ENCODE results near the gene SLIT3. TPM values are rescaled to one million over a fixed set of nuclear protein-coding genes. Genes with fewer than 3 reads are reported as not detected.

Gene SLIT3
- total and polyA plus RNA-seq, 8 donors, result 1.2 to 24.5 (median 8.6) TPM

DNA sequence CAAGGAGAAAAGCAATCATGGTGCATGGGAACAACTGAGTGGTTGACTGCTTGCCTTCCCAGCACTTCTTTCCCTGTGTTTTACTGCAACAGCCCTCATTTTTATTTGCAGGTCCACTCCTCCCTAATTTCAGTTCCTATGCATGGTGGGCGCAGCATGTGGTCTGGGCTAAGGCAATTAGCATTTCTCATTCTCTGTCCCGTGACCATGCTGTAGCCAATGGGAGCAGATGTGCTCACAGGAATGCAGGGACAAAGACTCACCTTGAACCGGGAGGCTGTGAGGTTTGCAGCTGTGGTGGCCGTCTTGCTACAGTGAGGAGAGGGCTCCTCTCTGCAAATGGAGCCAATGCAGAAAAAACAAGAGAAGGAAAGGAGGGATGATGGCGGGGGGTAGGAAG, 315.5 kb downstream of the SLIT3 start:
- Histone ChIP-seq H3K27me3 (peaks cover 0 to 12% (median 0%) of the 10 kb centered on the region in 3 donors), H3K27ac (no peak overlapping the region), H3K4me1 (peaks cover 6 to 25% (median 14%) of the 10 kb centered on the region in 4 donors), H3K36me3 (no peaks in the 10 kb centered on the region), H3K9me3 (no peaks in the 10 kb centered on the region), H3K4me3 (no peak overlapping the region)
- no peak for DNase-seq
- TF ChIP-seq POLR2AphosphoS5 (IDR thresholded peaks at IDR 0.05), result no peak
- no peak for TF ChIP-seq EP300 (IDR thresholded peaks at IDR 0.05)
- TF ChIP-seq, protein P1, sequence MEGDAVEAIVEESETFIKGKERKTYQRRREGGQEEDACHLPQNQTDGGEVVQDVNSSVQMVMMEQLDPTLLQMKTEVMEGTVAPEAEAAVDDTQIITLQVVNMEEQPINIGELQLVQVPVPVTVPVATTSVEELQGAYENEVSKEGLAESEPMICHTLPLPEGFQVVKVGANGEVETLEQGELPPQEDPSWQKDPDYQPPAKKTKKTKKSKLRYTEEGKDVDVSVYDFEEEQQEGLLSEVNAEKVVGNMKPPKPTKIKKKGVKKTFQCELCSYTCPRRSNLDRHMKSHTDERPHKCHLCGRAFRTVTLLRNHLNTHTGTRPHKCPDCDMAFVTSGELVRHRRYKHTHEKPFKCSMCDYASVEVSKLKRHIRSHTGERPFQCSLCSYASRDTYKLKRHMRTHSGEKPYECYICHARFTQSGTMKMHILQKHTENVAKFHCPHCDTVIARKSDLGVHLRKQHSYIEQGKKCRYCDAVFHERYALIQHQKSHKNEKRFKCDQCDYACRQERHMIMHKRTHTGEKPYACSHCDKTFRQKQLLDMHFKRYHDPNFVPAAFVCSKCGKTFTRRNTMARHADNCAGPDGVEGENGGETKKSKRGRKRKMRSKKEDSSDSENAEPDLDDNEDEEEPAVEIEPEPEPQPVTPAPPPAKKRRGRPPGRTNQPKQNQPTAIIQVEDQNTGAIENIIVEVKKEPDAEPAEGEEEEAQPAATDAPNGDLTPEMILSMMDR (IDR thresholded peaks at IDR 0.05), result no peak
- TF ChIP-seq POLR2A (IDR thresholded peaks at IDR 0.05), result no peak
- intact Hi-C loops (cut with DNase I; ENCODE audit: low total_unique reads), result loop anchor here (5.0 to 10.0 kb wide), 4 partner anchors 209 to 589 kb away; partner anchors contain the start of gene SLIT3
- 80 to 94% (median 91%) methylated on average over 5 of the region's 5 CpGs for WGBS, 5 donors

DNA sequence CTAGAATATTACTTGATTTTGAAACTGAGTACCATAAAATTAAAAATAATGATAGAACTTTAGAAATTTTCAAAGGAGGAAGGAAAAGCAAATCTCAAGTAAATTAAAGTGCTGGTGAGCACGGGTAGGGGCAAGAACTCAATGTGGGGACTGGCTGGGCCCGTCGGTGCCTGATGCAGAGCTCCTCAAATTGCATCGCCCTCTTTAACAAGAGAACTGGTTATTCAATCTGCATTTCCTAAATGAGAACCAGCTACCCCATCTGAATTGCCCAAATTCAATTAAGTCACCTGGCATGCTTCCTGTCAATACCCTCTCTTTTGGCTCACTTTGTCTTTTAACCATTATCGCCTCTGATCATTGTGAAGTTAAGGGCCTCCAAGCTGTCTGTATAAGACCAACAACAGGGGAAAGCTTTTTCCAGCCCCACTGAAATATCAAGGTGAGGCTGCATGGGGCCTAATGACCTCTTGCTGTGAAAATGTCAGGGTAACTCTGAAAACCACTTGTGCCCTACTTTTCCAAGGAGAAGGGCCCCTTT, 316.7 kb downstream of the SLIT3 start:
- no peak overlapping the region for H3K27ac ChIP-seq
- TF ChIP-seq EP300 (IDR thresholded peaks at IDR 0.05) (no peak), POLR2AphosphoS5 (IDR thresholded peaks at IDR 0.05) (no peak), POLR2A (IDR thresholded peaks at IDR 0.05) (no peak)
- TF ChIP-seq, protein P1 (IDR thresholded peaks at IDR 0.05), result no peak
- H3K36me3 ChIP-seq, result no peaks in the 10 kb centered on the region
- peaks cover 0 to 12% (median 0%) of the 10 kb centered on the region in 3 donors for H3K27me3 ChIP-seq
- no peak for DNase-seq
- peaks cover 2 to 18% (median 12%) of the 10 kb centered on the region in 4 donors for H3K4me1 ChIP-seq
- no peaks in the 10 kb centered on the region for H3K9me3 ChIP-seq
- intact Hi-C loops (cut with DNase I; ENCODE audit: low total_unique reads), result loop anchor here (10.0 kb wide), 3 partner anchors 211 to 591 kb away; no protein-coding TSS in a partner anchor
- WGBS, 5 donors, result 87 to 95% (median 91%) methylated on average over 5 of the region's 5 CpGs
- H3K4me3 ChIP-seq, result no peak overlapping the region

DNA sequence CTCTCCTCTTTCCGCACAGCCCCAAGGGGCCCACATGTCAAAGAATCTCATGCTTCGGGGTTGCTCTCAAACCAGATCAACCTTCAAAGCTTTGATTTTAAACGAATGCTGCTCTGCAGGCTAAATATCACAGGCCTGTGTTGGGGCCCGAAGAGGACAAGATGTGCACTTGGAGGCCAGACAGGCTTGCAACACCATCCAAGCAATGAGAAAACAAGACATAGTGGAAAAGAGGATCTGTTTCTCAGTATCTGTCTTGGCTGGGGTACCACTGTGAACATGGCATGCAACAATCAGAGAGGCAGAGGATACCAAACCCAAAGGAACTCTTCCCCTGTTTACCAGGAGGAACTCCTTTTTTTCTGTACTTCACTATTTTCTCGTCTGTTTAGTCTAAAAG, 321.8 kb downstream of the SLIT3 start:
- Histone ChIP-seq H3K4me1 (peaks cover 0 to 6% (median 0%) of the 10 kb centered on the region in 4 donors), H3K27me3 (no peaks in the 10 kb centered on the region), H3K4me3 (no peak overlapping the region), H3K36me3 (no peaks in the 10 kb centered on the region), H3K27ac (peak overlapping the region in 2 of 5 donors; percentile 5 to 24), H3K9me3 (no peaks in the 10 kb centered on the region)
- WGBS, 5 donors, result 79 to 90% (median 88%) methylated on average over 5 of the region's 5 CpGs
- intact Hi-C loops (cut with DNase I; ENCODE audit: low total_unique reads), result no loop called here
- no peak for TF ChIP-seq EP300 (IDR thresholded peaks at IDR 0.05)
- TF ChIP-seq, protein P1 (IDR thresholded peaks at IDR 0.05), result no peak
- TF ChIP-seq POLR2AphosphoS5 (IDR thresholded peaks at IDR 0.05), result no peak
- TF ChIP-seq POLR2A (IDR thresholded peaks at IDR 0.05), result no peak
- DNase-seq, result no peak

DNA sequence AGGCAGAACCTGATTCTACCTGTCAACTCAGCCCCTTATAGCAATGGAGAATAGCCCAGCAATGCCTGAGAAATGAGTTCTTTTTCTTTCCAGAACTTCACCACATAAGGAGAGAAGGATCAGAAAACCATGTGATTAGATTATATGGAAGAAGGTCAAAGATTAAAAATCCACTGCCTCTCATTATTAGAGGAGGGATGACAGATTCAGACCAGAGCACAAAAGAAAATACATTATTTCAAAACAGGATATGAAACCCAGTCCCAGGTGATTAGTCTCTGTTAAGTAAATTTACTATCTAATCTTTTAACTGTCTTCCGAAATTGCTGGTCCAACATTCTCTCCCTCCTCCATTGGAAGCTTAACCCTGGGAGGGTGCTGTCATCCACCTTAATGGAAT, 322.4 kb downstream of the SLIT3 start:
- no peak for TF ChIP-seq EP300 (IDR thresholded peaks at IDR 0.05)
- TF ChIP-seq POLR2AphosphoS5 (IDR thresholded peaks at IDR 0.05), result no peak
- TF ChIP-seq POLR2A (IDR thresholded peaks at IDR 0.05), result no peak
- Histone ChIP-seq H3K9me3 (no peaks in the 10 kb centered on the region), H3K27ac (no peak overlapping the region), H3K4me3 (no peak overlapping the region), H3K4me1 (peaks cover 0 to 6% (median 0%) of the 10 kb centered on the region in 4 donors), H3K27me3 (no peaks in the 10 kb centered on the region), H3K36me3 (no peaks in the 10 kb centered on the region)
- 30 to 88% (median 67%) methylated on average over 1 of the region's 1 CpG for WGBS, 5 donors
- intact Hi-C loops (cut with DNase I; ENCODE audit: low total_unique reads), result no loop called here
- no peak for DNase-seq

DNA sequence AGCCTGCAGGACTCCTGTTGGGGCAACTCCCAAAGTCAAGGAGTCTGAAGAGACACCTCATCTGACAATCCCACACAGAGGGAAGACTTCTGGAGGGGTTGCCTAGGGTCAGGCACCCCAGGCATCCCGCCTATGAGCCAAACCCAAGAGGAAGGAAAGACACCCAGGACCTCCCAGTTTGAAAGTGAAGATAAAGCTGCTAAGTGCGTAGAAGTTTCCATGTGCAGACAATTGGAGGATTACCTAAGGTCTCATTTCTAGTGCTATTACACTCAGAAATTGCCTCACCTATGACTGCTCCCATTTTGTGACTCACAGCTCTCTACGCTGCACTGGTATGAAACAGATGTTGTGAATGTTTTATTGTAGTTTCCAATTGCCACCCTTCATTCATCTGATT, 322.9 kb downstream of the SLIT3 start:
- Histone ChIP-seq H3K4me3 (no peak overlapping the region), H3K36me3 (no peaks in the 10 kb centered on the region), H3K4me1 (peaks cover 0 to 6% (median 0%) of the 10 kb centered on the region in 4 donors), H3K27ac (no peak overlapping the region), H3K9me3 (no peaks in the 10 kb centered on the region), H3K27me3 (no peaks in the 10 kb centered on the region)
- 82 to 94% (median 89%) methylated on average over 3 of the region's 3 CpGs for WGBS, 5 donors
- TF ChIP-seq POLR2AphosphoS5 (IDR thresholded peaks at IDR 0.05), result peak in 1 of 3 donors; percentile 20
- no peak for TF ChIP-seq POLR2A (IDR thresholded peaks at IDR 0.05)
- intact Hi-C loops (cut with DNase I; ENCODE audit: low total_unique reads), result no loop called here
- DNase-seq, result no peak

All from stomach (tissue), 9 donors.